Fibroblast of pulmonary artery (primary cell): ENCODE results near the gene TBXA2R.
A peak's percentile ranks its signal among the peaks of the same experiment; 100 is the strongest.

Source experiments
- DNase-seq: peaks from one replicate; pipeline ENCODE4 v3.0.0-alpha.2; 2010; ENCODE audit warnings: low read depth
- H3K4me3 ChIP-seq: replicated peaks from 2 replicates; pipeline ENCODE4 v1.5.1; 2011; ENCODE audit warnings: low read depth, mild to moderate bottlenecking, control low read depth, low read length, moderate library complexity
- CTCF ChIP-seq: IDR thresholded peaks from 2 replicates; pipeline ENCODE4 v1.5.1; 2011; ENCODE audit warnings: mild to moderate bottlenecking, control low read depth, low read length, inconsistent platforms; ENCODE audit errors: missing control alignments

The TBXA2R gene

GRCh38 chr19:3608079-3608641 lies 1.5 kb upstream of the TBXA2R start:
- TF ChIP-seq CTCF = no peak
- DNase-seq = no peak
- H3K4me3 ChIP-seq = peak overlapping the region; percentile 58

- peak; percentile 51 for DNase-seq
- TF ChIP-seq CTCF = no peak
- peak overlapping the region; percentile 58 for H3K4me3 ChIP-seq
Observed at GRCh38 chr19:3607303-3608078, 816 bp upstream of the TBXA2R start.

- no peak for TF ChIP-seq CTCF
- peak overlapping the region; percentile 58 for H3K4me3 ChIP-seq
- no peak for DNase-seq
Observed at GRCh38 chr19:3606174-3606689, 443 bp downstream of the TBXA2R start.

DNA sequence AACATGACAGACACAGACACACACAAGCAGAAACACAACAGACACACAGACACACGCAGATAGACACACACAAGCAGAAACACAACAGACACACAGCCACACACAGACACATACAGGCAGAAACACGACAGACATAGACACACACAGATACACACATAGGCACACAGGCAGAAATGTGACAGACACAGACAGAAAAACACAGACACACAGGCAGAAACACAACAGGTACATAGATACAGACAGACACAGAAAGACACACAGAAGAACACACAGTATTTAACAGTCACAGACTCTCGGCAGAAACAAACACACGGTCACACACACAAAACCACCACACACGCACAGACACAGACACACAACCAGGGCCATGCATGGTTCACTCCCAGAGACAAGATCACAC lies 905 bp downstream of the TBXA2R start:
- DNase-seq = no peak
- TF ChIP-seq CTCF = no peak
- peak overlapping the region; percentile 58 for H3K4me3 ChIP-seq

- H3K4me3 ChIP-seq = no peak overlapping the region
- no peak for DNase-seq
- no peak for TF ChIP-seq CTCF
Observed at GRCh38 chr19:3605361-3605760, 1.3 kb downstream of the TBXA2R start.

DNA sequence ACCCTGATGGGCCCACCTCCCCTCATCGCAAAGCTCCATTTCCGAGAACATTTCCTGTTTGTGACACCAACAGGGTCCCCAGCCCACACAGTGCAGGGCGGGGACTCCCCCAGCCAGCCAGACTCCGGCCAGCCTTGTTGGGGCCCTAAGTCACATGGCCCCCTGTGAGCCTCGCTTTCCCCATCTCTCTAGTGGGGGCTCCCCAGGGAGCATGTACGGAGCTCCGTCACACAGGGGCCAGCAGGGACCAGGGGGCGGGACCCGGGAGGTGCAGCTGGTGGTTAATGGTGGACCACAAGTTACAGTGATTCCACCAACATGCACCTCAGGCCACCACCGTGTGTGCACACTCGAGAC lies 1.7 kb downstream of the TBXA2R start:
- DNase-seq = no peak
- no peak for TF ChIP-seq CTCF
- no peak overlapping the region for H3K4me3 ChIP-seq
